LHCN-M2 (cell line): ENCODE measurements around the gene PODXL2. TPM values are rescaled to one million over a fixed set of nuclear protein-coding genes. Genes with fewer than 3 reads are reported as not detected.
A peak's percentile ranks its signal among the peaks of the same experiment; 100 is the strongest.
"Not testable (repeated sequence)": the region's sequence is repeated elsewhere in the genome, so short reads cannot be mapped to it uniquely, and the experiment has no call there.

Experiments
- DNase-seq: peaks from one replicate; pipeline ENCODE4 v3.0.0-alpha.2; 2012; ENCODE audit warnings: low read depth
- total RNA-seq: library from RNA; depleted of rRNA; stranded (reverse); fragments of >200 nt; gene quantifications from 2 replicates; pipeline ENCODE4 v1.2.3, GENCODE V29; 2014

The PODXL2 gene
- total RNA-seq, 1 experiment from 2014 or later, result 6.1 TPM

GRCh38 chr3:127688416-127689265, 59.7 kb downstream of the PODXL2 start:
- DNase-seq, result peak; percentile 93

GRCh38 chr3:127689266-127689860, 60.4 kb downstream of the PODXL2 start:
- DNase-seq, result no peak

- peak; percentile 77 for DNase-seq
These were observed 61.1 kb downstream of the PODXL2 start for GRCh38 chr3:127690106-127690505.

GRCh38 chr3:127690823-127691452, 62.0 kb downstream of the PODXL2 start:
- DNase-seq, result peak; percentile 71

- DNase-seq, result no peak
These were observed 62.5 kb downstream of the PODXL2 start for GRCh38 chr3:127691489-127691888.

GRCh38 chr3:127691974-127692373, 63.0 kb downstream of the PODXL2 start:
- DNase-seq, result no peak

GRCh38 chr3:127692501-127693335, 63.7 kb downstream of the PODXL2 start:
- DNase-seq, result no peak

- DNase-seq, result no peak
These were observed 64.4 kb downstream of the PODXL2 start for GRCh38 chr3:127693336-127693843.

- peak; percentile 46 for DNase-seq
These were observed 65.7 kb downstream of the PODXL2 start for GRCh38 chr3:127694467-127695215.

GRCh38 chr3:127697551-127698240, 68.7 kb downstream of the PODXL2 start:
- peak; percentile 86 for DNase-seq

GRCh38 chr3:127698286-127698685, 69.3 kb downstream of the PODXL2 start:
- DNase-seq, result no peak

- DNase-seq, result no peak
These were observed 69.9 kb downstream of the PODXL2 start for GRCh38 chr3:127698691-127699415.

GRCh38 chr3:127699416-127700300, 70.7 kb downstream of the PODXL2 start:
- no peak for DNase-seq

GRCh38 chr3:127700406-127700805, 71.4 kb downstream of the PODXL2 start:
- no peak for DNase-seq

- no peak for DNase-seq
These were observed 72.4 kb downstream of the PODXL2 start for GRCh38 chr3:127701280-127701911.

GRCh38 chr3:127702151-127702578, 73.2 kb downstream of the PODXL2 start:
- DNase-seq, result no peak

- not testable (repeated sequence) for DNase-seq
These were observed 75.9 kb downstream of the PODXL2 start for GRCh38 chr3:127704840-127705239.

GRCh38 chr3:127706312-127706711, 77.3 kb downstream of the PODXL2 start:
- DNase-seq, result no peak
